Measurements from ENCODE around the gene KTN1. TPM values are rescaled to one million over a fixed set of nuclear protein-coding genes. Genes with fewer than 3 reads are reported as not detected.

Gene KTN1
- total and polyA plus RNA-seq, 7 donors: 218 to 607 (median 279) TPM

- H3K9me3 ChIP-seq: no peaks in the 10 kb centered on the region
- intact Hi-C loops (cut with DNase I): no loop called here
- H3K36me3 ChIP-seq (ENCODE audit: insufficient read depth in 1 of 2, low read depth in 1 of 2): peaks cover 3 to 49% of the 10 kb centered on the region in 2 donors
- 32 to 60% (median 34%) methylated on average over 5 of the region's 5 CpGs for WGBS, 3 donors
- no peak for DNase-seq
- H3K4me1 ChIP-seq: peaks cover 23% of the 10 kb centered on the region
- H3K27me3 ChIP-seq (ENCODE audit: insufficient read depth in 3 of 3, low read length in 2 of 3): no peaks in the 10 kb centered on the region
- ATAC-seq: peak in 3 of 4 donors; percentile 60 to 62 (median 62)
- H3K27ac ChIP-seq: peak overlapping the region; percentile 79
- TF ChIP-seq, protein P1, sequence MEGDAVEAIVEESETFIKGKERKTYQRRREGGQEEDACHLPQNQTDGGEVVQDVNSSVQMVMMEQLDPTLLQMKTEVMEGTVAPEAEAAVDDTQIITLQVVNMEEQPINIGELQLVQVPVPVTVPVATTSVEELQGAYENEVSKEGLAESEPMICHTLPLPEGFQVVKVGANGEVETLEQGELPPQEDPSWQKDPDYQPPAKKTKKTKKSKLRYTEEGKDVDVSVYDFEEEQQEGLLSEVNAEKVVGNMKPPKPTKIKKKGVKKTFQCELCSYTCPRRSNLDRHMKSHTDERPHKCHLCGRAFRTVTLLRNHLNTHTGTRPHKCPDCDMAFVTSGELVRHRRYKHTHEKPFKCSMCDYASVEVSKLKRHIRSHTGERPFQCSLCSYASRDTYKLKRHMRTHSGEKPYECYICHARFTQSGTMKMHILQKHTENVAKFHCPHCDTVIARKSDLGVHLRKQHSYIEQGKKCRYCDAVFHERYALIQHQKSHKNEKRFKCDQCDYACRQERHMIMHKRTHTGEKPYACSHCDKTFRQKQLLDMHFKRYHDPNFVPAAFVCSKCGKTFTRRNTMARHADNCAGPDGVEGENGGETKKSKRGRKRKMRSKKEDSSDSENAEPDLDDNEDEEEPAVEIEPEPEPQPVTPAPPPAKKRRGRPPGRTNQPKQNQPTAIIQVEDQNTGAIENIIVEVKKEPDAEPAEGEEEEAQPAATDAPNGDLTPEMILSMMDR (IDR thresholded peaks at IDR 0.05): no peak
- H3K4me3 ChIP-seq: peak overlapping the region; percentile 37
Observed at GRCh38 chr14:55662752-55663151, 82.7 kb downstream of the KTN1 start.

DNA sequence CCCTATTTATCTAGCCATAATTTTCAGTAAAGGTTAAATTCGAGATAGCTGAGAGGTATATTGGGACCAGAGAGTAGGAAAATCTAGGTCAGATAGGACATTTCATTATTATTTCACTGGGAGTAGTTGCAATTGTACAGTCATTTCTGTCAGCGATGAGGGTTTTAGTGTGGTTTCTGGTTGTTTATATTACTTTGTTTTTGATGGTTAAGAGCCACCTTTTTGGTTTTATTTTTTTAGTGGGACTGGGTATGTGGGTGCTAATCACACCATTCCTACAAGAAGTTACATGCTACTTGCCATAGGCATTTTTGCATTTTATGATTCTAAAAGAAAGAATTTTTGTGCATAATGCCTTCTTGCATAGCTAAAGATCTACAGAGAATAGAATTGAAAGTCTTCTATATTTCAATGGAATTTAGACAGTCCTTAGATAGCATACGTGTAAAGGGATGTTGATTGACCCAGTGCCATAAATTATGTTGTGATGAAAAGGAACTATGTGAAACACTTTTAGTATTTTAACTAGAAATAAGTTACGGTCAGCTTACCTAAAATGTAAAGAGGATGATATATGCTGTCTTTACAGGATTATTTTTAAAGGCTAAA lies 85.2 kb downstream of the KTN1 start:
- H3K4me3 ChIP-seq: no peak overlapping the region
- H3K9me3 ChIP-seq: no peaks in the 10 kb centered on the region
- H3K27me3 ChIP-seq (ENCODE audit: insufficient read depth in 3 of 3, low read length in 2 of 3): no peaks in the 10 kb centered on the region
- WGBS, 3 donors: 59 to 74% (median 63%) methylated on average over 4 of the region's 4 CpGs
- ATAC-seq: no peak
- intact Hi-C loops (cut with DNase I): loop anchor here in 1 of 2 donors (5.0 kb wide), 1 partner anchor 73 kb away; no protein-coding TSS in a partner anchor
- H3K36me3 ChIP-seq (ENCODE audit: insufficient read depth in 1 of 2, low read depth in 1 of 2): peaks cover 3 to 43% of the 10 kb centered on the region in 2 donors
- H3K4me1 ChIP-seq: peaks cover 34% of the 10 kb centered on the region
- DNase-seq: no peak
- TF ChIP-seq, protein P1 (IDR thresholded peaks at IDR 0.05): no peak
- H3K27ac ChIP-seq: no peak overlapping the region

DNA sequence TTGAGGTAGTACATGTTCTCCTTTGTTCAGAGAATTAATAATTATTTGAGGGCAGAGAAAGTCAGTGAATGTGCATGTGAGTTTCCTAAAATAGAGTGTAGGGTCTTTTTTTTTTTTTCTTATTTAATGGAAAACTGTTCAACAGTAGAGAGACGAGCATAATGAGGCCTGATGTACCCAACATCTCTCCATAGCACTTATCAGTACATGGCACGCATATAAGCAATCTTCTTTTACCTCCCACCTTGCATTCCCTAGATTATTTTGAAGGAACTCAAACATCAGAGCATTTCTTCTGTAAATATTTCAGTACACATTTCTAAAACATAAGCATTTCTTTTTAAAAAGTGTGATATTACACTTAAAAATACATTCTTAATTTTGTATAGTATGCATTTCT lies 87.8 kb downstream of the KTN1 start:
- Histone ChIP-seq H3K4me3 (no peak overlapping the region), H3K4me1 (peaks cover 32% of the 10 kb centered on the region), H3K27ac (no peak overlapping the region), H3K9me3 (no peaks in the 10 kb centered on the region), H3K27me3 (ENCODE audit: insufficient read depth in 3 of 3, low read length in 2 of 3) (no peaks in the 10 kb centered on the region), H3K36me3 (ENCODE audit: insufficient read depth in 1 of 2, low read depth in 1 of 2) (peaks cover 3 to 64% of the 10 kb centered on the region in 2 donors)
- TF ChIP-seq, protein P1 (IDR thresholded peaks at IDR 0.05): no peak
- 70 to 95% (median 94%) methylated on average over 2 of the region's 2 CpGs for WGBS, 3 donors
- ATAC-seq: no peak
- no peak for DNase-seq
- intact Hi-C loops (cut with DNase I): loop anchor here in 1 of 2 donors (5.0 kb wide), 1 partner anchor 76 kb away; no protein-coding TSS in a partner anchor

DNA sequence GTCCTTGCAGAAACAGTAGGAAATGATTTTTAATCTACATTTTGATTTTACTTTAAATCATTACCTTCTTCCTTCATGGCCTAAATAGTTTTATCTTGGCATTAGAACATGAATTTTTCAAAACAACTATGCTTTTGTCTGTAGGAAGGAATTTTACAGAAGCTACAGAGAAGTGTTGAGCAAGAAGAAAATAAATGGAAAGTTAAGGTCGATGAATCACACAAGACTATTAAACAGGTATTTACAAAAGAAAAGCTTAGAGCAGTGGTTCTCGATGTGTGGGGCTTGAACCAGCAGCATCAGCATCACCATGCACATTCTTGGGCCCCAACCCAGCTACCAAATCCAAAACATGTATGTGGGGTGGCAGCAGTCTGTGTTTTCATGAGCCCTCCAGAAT lies 91.6 kb downstream of the KTN1 start:
- no peak overlapping the region for H3K27ac ChIP-seq
- peaks cover 0 to 90% of the 10 kb centered on the region in 2 donors for H3K36me3 ChIP-seq (ENCODE audit: insufficient read depth in 1 of 2, low read depth in 1 of 2)
- H3K4me1 ChIP-seq: peaks cover 32% of the 10 kb centered on the region

More for the DNA sequence above, 91.6 kb downstream of the KTN1 start:
- Histone ChIP-seq H3K27me3 (ENCODE audit: insufficient read depth in 3 of 3, low read length in 2 of 3) (no peaks in the 10 kb centered on the region), H3K4me3 (no peak overlapping the region), H3K9me3 (no peaks in the 10 kb centered on the region)
- no peak for DNase-seq
- intact Hi-C loops (cut with DNase I): loop anchor here in 1 of 2 donors (10.0 kb wide), 1 partner anchor 87 kb away; the partner anchor contains the start of gene KTN1
- ATAC-seq: no peak
- WGBS, 3 donors: 78 to 90% (median 85%) methylated on average over 2 of the region's 2 CpGs
- TF ChIP-seq, protein P1 (IDR thresholded peaks at IDR 0.05): no peak

Data from psoas muscle (tissue), 8 donors.